ENCODE data around the gene TIMM9. TPM values are rescaled to one million over a fixed set of nuclear protein-coding genes. Genes with fewer than 3 reads are reported as not detected.

Gene TIMM9
- 10 to 100 TPM; 25.3 to 70.3 (median 53.7) TPM for polyA plus RNA-seq
- long read RNA-seq, donor 1, result 0 reads
- long read RNA-seq, donor 2, partial matches to known transcripts, result 11 of 13 reads
- long read RNA-seq, donor 2, other reads (novel, unspliced or antisense), result 0 of 13 reads
- long read RNA-seq, donor 3, partial matches to known transcripts, result 27 of 31 reads
- long read RNA-seq, donor 3, other reads (novel, unspliced or antisense), result 0 of 31 reads
- long read RNA-seq, donor 4, result 0 reads
- long read RNA-seq, donor 5, partial matches to known transcripts, result 0 of 2 reads
- long read RNA-seq, donor 5, other reads (novel, unspliced or antisense), result 0 of 2 reads
- long read RNA-seq, donor 6, transcript TIMM9-205 (4 exons, 430 nt), result major isoform, 5 of 24 reads
- long read RNA-seq, donor 6, partial matches to known transcripts, result 18 of 24 reads
- long read RNA-seq, donor 6, other reads (novel, unspliced or antisense), result 0 of 24 reads
- long read RNA-seq, donor 7, result 0 reads
- long read RNA-seq, donor 8, result 0 reads
- long read RNA-seq, donor 9, partial matches to known transcripts, result 7 of 7 reads
- long read RNA-seq, donor 9, other reads (novel, unspliced or antisense), result 0 of 7 reads
- long read RNA-seq, donor 10, partial matches to known transcripts, result 22 of 27 reads
- long read RNA-seq, donor 10, other reads (novel, unspliced or antisense), result 0 of 27 reads

GRCh38 chr14:58427281-58428117 lies at the start of gene TIMM9, which contains the start of gene KIAA0586:
Gene TIMM9 (minus strand): TSS chr14:58427531. CDS start chr14:58411945, 15,586 bp downstream.
Gene KIAA0586 (plus strand): TSS chr14:58427719. CDS start chr14:58428265, 546 bp downstream.
- peak within 1 kb of the TSS; percentile 68 to 84 (median 78) for H3K4me3 ChIP-seq (ENCODE audit: low read depth in 1 of 3, low read length in 3 of 3)

GRCh38 chr14:58476320-58476719 lies 49.0 kb upstream of the TIMM9 start:
- peaks cover 0 to 13% (median 3%) of the 10 kb centered on the region in 3 donors for H3K36me3 ChIP-seq (ENCODE audit: control insufficient read depth in 3 of 3, insufficient read depth in 2 of 3, low read depth in 1 of 3, low read length in 3 of 3)
- H3K4me3 ChIP-seq (ENCODE audit: low read depth in 1 of 3, low read length in 3 of 3), result no peak overlapping the region
- DNase-seq (no peak), FAIRE-seq (no peak)
- no peaks in the 10 kb centered on the region for H3K9me3 ChIP-seq (ENCODE audit: control insufficient read depth in 2 of 2, insufficient read depth in 1 of 2, low read depth in 1 of 2, low read length in 1 of 2)
- H3K27me3 ChIP-seq (ENCODE audit: control insufficient read depth in 3 of 3, insufficient read depth in 3 of 3, low read length in 3 of 3), result no peaks in the 10 kb centered on the region
- no peak overlapping the region for H3K27ac ChIP-seq (ENCODE audit: low read depth in 1 of 3, low read length in 2 of 3)
- WGBS, 3 donors, result 96 to 100% (median 97%) methylated on average over 1 of the region's 1 CpG
- H3K4me1 ChIP-seq (ENCODE audit: control insufficient read depth in 3 of 3, insufficient read depth in 2 of 3, low read depth in 1 of 3, low read length in 2 of 3), result no peaks in the 10 kb centered on the region

More at GRCh38 chr14:58427281-58428117, at the start of gene TIMM9, which contains the start of gene KIAA0586:
- H3K36me3 ChIP-seq (ENCODE audit: control insufficient read depth in 3 of 3, insufficient read depth in 2 of 3, low read depth in 1 of 3, low read length in 3 of 3), result peaks cover 0 to 4% (median 2%) of the 10 kb centered on the region in 3 donors
- H3K9me3 ChIP-seq (ENCODE audit: control insufficient read depth in 2 of 2, insufficient read depth in 1 of 2, low read depth in 1 of 2, low read length in 1 of 2), result no peaks in the 10 kb centered on the region
- no peaks in the 10 kb centered on the region for H3K27me3 ChIP-seq (ENCODE audit: control insufficient read depth in 3 of 3, insufficient read depth in 3 of 3, low read length in 3 of 3)
- DNase-seq (peak; percentile 98 to 99), FAIRE-seq (no peak)
- WGBS, 3 donors, result 0% methylated on average over 33 of the region's 33 CpGs
- H3K27ac ChIP-seq (ENCODE audit: low read depth in 1 of 3, low read length in 2 of 3), result peak within 1 kb of the TSS; percentile 77 to 92 (median 88)
- peaks cover 0 to 4% (median 0%) of the 10 kb centered on the region in 3 donors for H3K4me1 ChIP-seq (ENCODE audit: control insufficient read depth in 3 of 3, insufficient read depth in 2 of 3, low read depth in 1 of 3, low read length in 2 of 3)

GRCh38 chr14:58469309-58469708 lies 42.0 kb upstream of the TIMM9 start:
- DNase-seq (no peak), FAIRE-seq (no peak)
- Histone ChIP-seq H3K4me1 (ENCODE audit: control insufficient read depth in 3 of 3, insufficient read depth in 2 of 3, low read depth in 1 of 3, low read length in 2 of 3) (no peaks in the 10 kb centered on the region), H3K4me3 (ENCODE audit: low read depth in 1 of 3, low read length in 3 of 3) (no peak overlapping the region), H3K36me3 (ENCODE audit: control insufficient read depth in 3 of 3, insufficient read depth in 2 of 3, low read depth in 1 of 3, low read length in 3 of 3) (peaks cover 2 to 16% (median 7%) of the 10 kb centered on the region in 3 donors), H3K27me3 (ENCODE audit: control insufficient read depth in 3 of 3, insufficient read depth in 3 of 3, low read length in 3 of 3) (no peaks in the 10 kb centered on the region), H3K9me3 (ENCODE audit: control insufficient read depth in 2 of 2, insufficient read depth in 1 of 2, low read depth in 1 of 2, low read length in 1 of 2) (no peaks in the 10 kb centered on the region), H3K27ac (ENCODE audit: low read depth in 1 of 3, low read length in 2 of 3) (no peak overlapping the region)
- WGBS, 3 donors, result 93 to 97% (median 94%) methylated on average over 5 of the region's 5 CpGs

GRCh38 chr14:58467575-58467974 lies 40.2 kb upstream of the TIMM9 start:
- 91 to 95% (median 93%) methylated on average over 2 of the region's 2 CpGs for WGBS, 3 donors
- Histone ChIP-seq H3K27ac (ENCODE audit: low read depth in 1 of 3, low read length in 2 of 3) (no peak overlapping the region), H3K36me3 (ENCODE audit: control insufficient read depth in 3 of 3, insufficient read depth in 2 of 3, low read depth in 1 of 3, low read length in 3 of 3) (peaks cover 2 to 19% (median 7%) of the 10 kb centered on the region in 3 donors), H3K27me3 (ENCODE audit: control insufficient read depth in 3 of 3, insufficient read depth in 3 of 3, low read length in 3 of 3) (no peaks in the 10 kb centered on the region), H3K4me1 (ENCODE audit: control insufficient read depth in 3 of 3, insufficient read depth in 2 of 3, low read depth in 1 of 3, low read length in 2 of 3) (no peaks in the 10 kb centered on the region), H3K9me3 (ENCODE audit: control insufficient read depth in 2 of 2, insufficient read depth in 1 of 2, low read depth in 1 of 2, low read length in 1 of 2) (no peaks in the 10 kb centered on the region), H3K4me3 (ENCODE audit: low read depth in 1 of 3, low read length in 3 of 3) (no peak overlapping the region)
- no peak for DNase-seq
- FAIRE-seq, result no peak

GRCh38 chr14:58466459-58466858 lies 39.1 kb upstream of the TIMM9 start:
- WGBS, 3 donors, result 87 to 100% (median 94%) methylated on average over 1 of the region's 1 CpG
- no peak for FAIRE-seq
- H3K27me3 ChIP-seq (ENCODE audit: control insufficient read depth in 3 of 3, insufficient read depth in 3 of 3, low read length in 3 of 3), result no peaks in the 10 kb centered on the region

GRCh38 chr14:58465421-58465820 lies 38.1 kb upstream of the TIMM9 start:
- WGBS, 3 donors, result 84 to 90% (median 87%) methylated on average over 2 of the region's 2 CpGs
- no peak overlapping the region for H3K4me3 ChIP-seq (ENCODE audit: low read depth in 1 of 3, low read length in 3 of 3)
- no peaks in the 10 kb centered on the region for H3K4me1 ChIP-seq (ENCODE audit: control insufficient read depth in 3 of 3, insufficient read depth in 2 of 3, low read depth in 1 of 3, low read length in 2 of 3)
- peak in 1 of 2 donors; percentile 3 for DNase-seq
- H3K9me3 ChIP-seq (ENCODE audit: control insufficient read depth in 2 of 2, insufficient read depth in 1 of 2, low read depth in 1 of 2, low read length in 1 of 2), result no peaks in the 10 kb centered on the region
- peaks cover 2 to 21% (median 9%) of the 10 kb centered on the region in 3 donors for H3K36me3 ChIP-seq (ENCODE audit: control insufficient read depth in 3 of 3, insufficient read depth in 2 of 3, low read depth in 1 of 3, low read length in 3 of 3)
- no peak overlapping the region for H3K27ac ChIP-seq (ENCODE audit: low read depth in 1 of 3, low read length in 2 of 3)
- H3K27me3 ChIP-seq (ENCODE audit: control insufficient read depth in 3 of 3, insufficient read depth in 3 of 3, low read length in 3 of 3), result no peaks in the 10 kb centered on the region
- FAIRE-seq, result no peak

More at GRCh38 chr14:58466459-58466858, 39.1 kb upstream of the TIMM9 start:
- H3K9me3 ChIP-seq (ENCODE audit: control insufficient read depth in 2 of 2, insufficient read depth in 1 of 2, low read depth in 1 of 2, low read length in 1 of 2), result no peaks in the 10 kb centered on the region
- H3K4me1 ChIP-seq (ENCODE audit: control insufficient read depth in 3 of 3, insufficient read depth in 2 of 3, low read depth in 1 of 3, low read length in 2 of 3), result no peaks in the 10 kb centered on the region
- peaks cover 2 to 19% (median 8%) of the 10 kb centered on the region in 3 donors for H3K36me3 ChIP-seq (ENCODE audit: control insufficient read depth in 3 of 3, insufficient read depth in 2 of 3, low read depth in 1 of 3, low read length in 3 of 3)
- no peak for DNase-seq
- H3K4me3 ChIP-seq (ENCODE audit: low read depth in 1 of 3, low read length in 3 of 3), result no peak overlapping the region
- no peak overlapping the region for H3K27ac ChIP-seq (ENCODE audit: low read depth in 1 of 3, low read length in 2 of 3)

GRCh38 chr14:58464652-58465051 lies 37.3 kb upstream of the TIMM9 start:
- Histone ChIP-seq H3K4me1 (ENCODE audit: control insufficient read depth in 3 of 3, insufficient read depth in 2 of 3, low read depth in 1 of 3, low read length in 2 of 3) (no peaks in the 10 kb centered on the region), H3K9me3 (ENCODE audit: control insufficient read depth in 2 of 2, insufficient read depth in 1 of 2, low read depth in 1 of 2, low read length in 1 of 2) (no peaks in the 10 kb centered on the region), H3K4me3 (ENCODE audit: low read depth in 1 of 3, low read length in 3 of 3) (no peak overlapping the region), H3K27ac (ENCODE audit: low read depth in 1 of 3, low read length in 2 of 3) (no peak overlapping the region), H3K36me3 (ENCODE audit: control insufficient read depth in 3 of 3, insufficient read depth in 2 of 3, low read depth in 1 of 3, low read length in 3 of 3) (peaks cover 2 to 21% (median 9%) of the 10 kb centered on the region in 3 donors), H3K27me3 (ENCODE audit: control insufficient read depth in 3 of 3, insufficient read depth in 3 of 3, low read length in 3 of 3) (no peaks in the 10 kb centered on the region)
- DNase-seq (no peak), FAIRE-seq (no peak)
- WGBS, 3 donors, result 97 to 100% (median 99%) methylated on average over 8 of the region's 8 CpGs

GRCh38 chr14:58463147-58463546 lies 35.8 kb upstream of the TIMM9 start:
- FAIRE-seq (no peak), DNase-seq (no peak)
- Histone ChIP-seq H3K27ac (ENCODE audit: low read depth in 1 of 3, low read length in 2 of 3) (no peak overlapping the region), H3K27me3 (ENCODE audit: control insufficient read depth in 3 of 3, insufficient read depth in 3 of 3, low read length in 3 of 3) (no peaks in the 10 kb centered on the region), H3K9me3 (ENCODE audit: control insufficient read depth in 2 of 2, insufficient read depth in 1 of 2, low read depth in 1 of 2, low read length in 1 of 2) (no peaks in the 10 kb centered on the region), H3K4me1 (ENCODE audit: control insufficient read depth in 3 of 3, insufficient read depth in 2 of 3, low read depth in 1 of 3, low read length in 2 of 3) (no peaks in the 10 kb centered on the region), H3K36me3 (ENCODE audit: control insufficient read depth in 3 of 3, insufficient read depth in 2 of 3, low read depth in 1 of 3, low read length in 3 of 3) (peaks cover 0 to 17% (median 6%) of the 10 kb centered on the region in 3 donors), H3K4me3 (ENCODE audit: low read depth in 1 of 3, low read length in 3 of 3) (no peak overlapping the region)
- WGBS, 3 donors, result 99 to 100% (median 100%) methylated on average over 2 of the region's 2 CpGs

All from small intestine (tissue), 16 donors.